ENCODE data around the gene OGFOD1.

DNA sequence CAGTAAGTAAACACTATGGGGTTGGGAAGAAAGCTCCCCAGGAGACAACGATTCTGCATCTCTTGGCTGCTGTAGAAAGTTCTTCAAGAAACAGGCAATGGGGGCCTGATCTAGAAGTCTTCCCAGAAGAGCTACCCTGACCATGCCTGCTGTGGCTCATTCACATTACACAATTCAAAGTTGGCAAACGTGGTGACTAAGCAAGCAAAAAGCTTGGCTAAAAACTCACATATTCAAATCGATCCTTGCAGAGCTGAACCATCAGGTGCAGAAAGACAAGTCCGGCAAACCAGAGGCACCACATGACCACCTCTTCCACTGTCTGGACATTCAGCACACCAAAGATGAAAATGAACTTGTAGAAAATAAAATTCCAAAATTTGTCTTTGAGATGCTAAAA is 42.2 kb upstream of the OGFOD1 start:
- TF ChIP-seq, protein P1, sequence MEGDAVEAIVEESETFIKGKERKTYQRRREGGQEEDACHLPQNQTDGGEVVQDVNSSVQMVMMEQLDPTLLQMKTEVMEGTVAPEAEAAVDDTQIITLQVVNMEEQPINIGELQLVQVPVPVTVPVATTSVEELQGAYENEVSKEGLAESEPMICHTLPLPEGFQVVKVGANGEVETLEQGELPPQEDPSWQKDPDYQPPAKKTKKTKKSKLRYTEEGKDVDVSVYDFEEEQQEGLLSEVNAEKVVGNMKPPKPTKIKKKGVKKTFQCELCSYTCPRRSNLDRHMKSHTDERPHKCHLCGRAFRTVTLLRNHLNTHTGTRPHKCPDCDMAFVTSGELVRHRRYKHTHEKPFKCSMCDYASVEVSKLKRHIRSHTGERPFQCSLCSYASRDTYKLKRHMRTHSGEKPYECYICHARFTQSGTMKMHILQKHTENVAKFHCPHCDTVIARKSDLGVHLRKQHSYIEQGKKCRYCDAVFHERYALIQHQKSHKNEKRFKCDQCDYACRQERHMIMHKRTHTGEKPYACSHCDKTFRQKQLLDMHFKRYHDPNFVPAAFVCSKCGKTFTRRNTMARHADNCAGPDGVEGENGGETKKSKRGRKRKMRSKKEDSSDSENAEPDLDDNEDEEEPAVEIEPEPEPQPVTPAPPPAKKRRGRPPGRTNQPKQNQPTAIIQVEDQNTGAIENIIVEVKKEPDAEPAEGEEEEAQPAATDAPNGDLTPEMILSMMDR (IDR thresholded peaks at IDR 0.05) = no peak
- no peak for TF ChIP-seq POLR2A (IDR thresholded peaks at IDR 0.05)
